Stimulated activated CD4-positive, alpha-beta T cell treated with anti-CD3 and anti-CD28 coated beads, Interleukin-2, amount 100 ng/mL, for 24 hours (primary cell): ENCODE results near the gene GORASP2.
"Not testable (repeated sequence)": the region's sequence is repeated elsewhere in the genome, so short reads cannot be mapped to it uniquely, and the experiment has no call there.

Experiments
- DNase-seq, 2 donors: peaks; one replicate each; pipeline ENCODE4 v3.0.0-alpha.2; 2020

Gene GORASP2

GRCh38 chr2:170928824-170929685 lies at the start of gene GORASP2:
Gene GORASP2 (plus strand): TSS chr2:170929253. CDS start chr2:170929341, 88 bp downstream.
- DNase-seq, result peak; percentile 96 to 97

GRCh38 chr2:170881840-170882239 lies 47.2 kb upstream of the GORASP2 start:
- DNase-seq, result no peak

GRCh38 chr2:170882758-170883157 lies 46.3 kb upstream of the GORASP2 start:
- no peak for DNase-seq

GRCh38 chr2:170883683-170884082 lies 45.4 kb upstream of the GORASP2 start:
- no peak for DNase-seq

GRCh38 chr2:170885130-170885791 lies 43.8 kb upstream of the GORASP2 start:
- DNase-seq, result no peak

- no peak for DNase-seq
Observed at GRCh38 chr2:170886386-170886785, 42.7 kb upstream of the GORASP2 start.

GRCh38 chr2:170887496-170887895 lies 41.6 kb upstream of the GORASP2 start:
- DNase-seq, result no peak

GRCh38 chr2:170887896-170888295 lies 41.2 kb upstream of the GORASP2 start:
- no peak for DNase-seq

- DNase-seq, result no peak
Observed at GRCh38 chr2:170891893-170892292, 37.2 kb upstream of the GORASP2 start.

- no peak for DNase-seq
Observed at GRCh38 chr2:170892391-170892951, 36.6 kb upstream of the GORASP2 start.

- DNase-seq, result no peak
Observed at GRCh38 chr2:170895023-170895757, 33.9 kb upstream of the GORASP2 start.

- DNase-seq, result no peak
Observed at GRCh38 chr2:170896622-170897021, 32.4 kb upstream of the GORASP2 start.

- no peak for DNase-seq
Observed at GRCh38 chr2:170897108-170897507, 31.9 kb upstream of the GORASP2 start.

GRCh38 chr2:170905864-170906263 lies 23.2 kb upstream of the GORASP2 start:
- no peak for DNase-seq

GRCh38 chr2:170911314-170911889 lies 17.7 kb upstream of the GORASP2 start:
- DNase-seq, result no peak

GRCh38 chr2:170914994-170915666 lies 13.9 kb upstream of the GORASP2 start:
- not testable (repeated sequence) for DNase-seq

GRCh38 chr2:170917219-170917913 lies 11.7 kb upstream of the GORASP2 start:
- DNase-seq, result no peak

- DNase-seq, result no peak
Observed at GRCh38 chr2:170917957-170918356, 11.1 kb upstream of the GORASP2 start.

GRCh38 chr2:170921873-170922272 lies 7.2 kb upstream of the GORASP2 start:
- not testable (repeated sequence) for DNase-seq

- DNase-seq, result no peak
Observed at GRCh38 chr2:170922634-170923494, 6.2 kb upstream of the GORASP2 start.

- no peak for DNase-seq
Observed at GRCh38 chr2:170923799-170924198, 5.3 kb upstream of the GORASP2 start.
